SU-DHL-6 (cell line): ENCODE measurements around the gene MTG2.

Source experiments
- H2AFZ ChIP-seq: fragments of 200-600 bp; sonication (generic); 2 replicates; pipeline ENCODE4 v1.6.1; 2014; ENCODE audit warnings: low read depth, mild to moderate bottlenecking, moderate library complexity, mixed read lengths, antibody characterized with exemption, low read length; ENCODE audit not compliant: severe bottlenecking
- H3F3A ChIP-seq: fragments of 200-600 bp; shearing (Covaris generic); 2 replicates; pipeline ENCODE4 v1.6.0; 2016; ENCODE audit warnings: antibody characterized with exemption, mild to moderate bottlenecking; ENCODE audit not compliant: insufficient read depth
- H3K27ac ChIP-seq: fragments of 200-600 bp; sonication (generic); 2 replicates; pipeline ENCODE4 v1.5.1; 2016; ENCODE audit warnings: low read depth, mild to moderate bottlenecking, low read length, moderate library complexity, mixed read lengths
- H3K27me3 ChIP-seq: fragments of 200-600 bp; sonication (generic), shearing (Covaris generic); 2 replicates; pipeline ENCODE4 v1.6.0; 2014; ENCODE audit warnings: mild to moderate bottlenecking, low read length
- H3K36me3 ChIP-seq: fragments of 200-600 bp; sonication (generic); 2 replicates; pipeline ENCODE4 v1.6.1; 2014; ENCODE audit warnings: mild to moderate bottlenecking, low read length, mixed read lengths
- H3K4me2 ChIP-seq: fragments of 300-600, 200-600 bp; shearing (Covaris generic), sonication (generic); 2 replicates; pipeline ENCODE4 v1.6.0; 2014; ENCODE audit warnings: low read length, low read depth, mild to moderate bottlenecking; ENCODE audit not compliant: poor library complexity, severe bottlenecking
- H3K4me3 ChIP-seq: fragments of 200-600 bp; sonication (generic); 2 replicates; pipeline ENCODE4 v1.5.1; 2014; ENCODE audit warnings: antibody characterized with exemption, low read length, mild to moderate bottlenecking, mixed read lengths; ENCODE audit not compliant: insufficient read depth, poor library complexity, severe bottlenecking
- H3K79me2 ChIP-seq: fragments of 200-600 bp; sonication (generic); 2 replicates; pipeline ENCODE4 v1.6.1; 2014; ENCODE audit warnings: mild to moderate bottlenecking, low read length, moderate library complexity; ENCODE audit not compliant: insufficient read depth
- H3K9ac ChIP-seq: fragments of 200-600 bp; sonication (generic); 2 replicates; pipeline ENCODE4 v1.7.0; 2014; ENCODE audit warnings: mild to moderate bottlenecking, low read length
- H3K9me2 ChIP-seq: fragments of 200-600 bp; sonication (generic); replicated peaks from 2 replicates; pipeline ENCODE4 v1.6.1; 2014; ENCODE audit warnings: low read length; ENCODE audit not compliant: insufficient read depth
- H3K9me3 ChIP-seq: fragments of 200-600 bp; sonication (generic); 2 replicates; pipeline ENCODE4 v1.6.1; 2014; ENCODE audit warnings: low read length, mixed read lengths; ENCODE audit not compliant: insufficient read depth
- H4K20me1 ChIP-seq: fragments of 200-600 bp; sonication (generic); 2 replicates; pipeline ENCODE4 v1.6.1; 2014; ENCODE audit warnings: low read depth, mild to moderate bottlenecking, antibody characterized with exemption, low read length, moderate library complexity, mixed read lengths
- EZH2phosphoT487 ChIP-seq: fragments of 200-600 bp; sonication (generic), shearing (Covaris generic); conservative IDR thresholded peaks from 2 replicates; pipeline ENCODE4 v1.6.1; 2018; ENCODE audit warnings: mild to moderate bottlenecking, antibody characterized with exemption, low read length, moderate library complexity, mixed read lengths
- TF ChIP-seq, protein P1 (sequence below): fragments of 200-600 bp; sonication (generic); IDR thresholded peaks from one replicate; pipeline ENCODE4 v1.5.1; 2017; ENCODE audit warnings: antibody characterized with exemption, mild to moderate bottlenecking, low read length, moderate library complexity; ENCODE audit not compliant: insufficient read depth, poor library complexity, severe bottlenecking

Gene MTG2

DNA sequence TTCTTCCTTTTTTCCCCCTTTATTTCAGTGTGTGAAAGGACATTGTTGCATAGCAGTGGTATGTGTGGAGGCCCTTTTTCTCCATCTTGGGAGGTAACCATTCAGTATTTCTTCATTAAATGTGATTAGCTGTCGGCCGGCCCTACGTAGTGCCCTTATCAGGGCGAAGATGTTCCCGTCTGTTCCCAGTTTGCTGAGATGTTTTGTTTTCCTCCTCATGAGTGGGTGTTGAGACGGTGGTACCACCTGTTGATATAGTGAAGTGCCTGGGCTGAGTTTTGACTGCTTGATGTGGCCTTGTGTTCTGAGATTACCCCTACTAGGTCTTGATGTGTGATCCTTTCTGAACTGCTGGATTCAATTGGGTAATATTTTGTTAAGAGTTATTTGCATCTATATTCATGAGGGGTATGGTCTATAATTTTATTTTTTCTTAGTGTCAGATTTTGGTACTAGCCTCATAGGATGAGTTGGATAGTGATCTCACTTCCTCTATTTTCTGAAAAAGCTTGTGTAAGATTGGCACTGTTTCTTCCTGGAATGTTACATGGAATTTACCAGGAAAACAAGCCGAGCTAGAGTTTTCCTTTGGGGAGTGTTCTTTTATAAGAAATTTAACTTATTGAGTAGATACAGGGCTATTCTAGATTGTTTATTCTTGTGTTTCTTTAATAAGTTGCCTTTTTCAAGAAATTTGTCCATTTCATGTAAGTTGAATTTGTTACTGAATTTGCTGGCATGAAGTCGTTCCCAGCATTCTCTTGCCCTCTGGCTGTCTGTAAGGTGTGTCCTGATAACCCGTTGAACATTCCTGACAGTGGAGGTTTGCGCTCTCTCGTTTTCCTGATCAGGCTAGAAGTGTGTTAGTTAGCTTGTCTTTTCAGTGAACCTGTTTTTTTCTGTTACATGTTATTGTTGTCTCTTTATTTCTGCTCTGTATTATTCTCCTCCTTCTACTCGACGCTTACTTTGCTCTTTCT, 4.3 kb downstream of the MTG2 start:
- no peak for TF ChIP-seq EZH2phosphoT487
- TF ChIP-seq, protein P1, sequence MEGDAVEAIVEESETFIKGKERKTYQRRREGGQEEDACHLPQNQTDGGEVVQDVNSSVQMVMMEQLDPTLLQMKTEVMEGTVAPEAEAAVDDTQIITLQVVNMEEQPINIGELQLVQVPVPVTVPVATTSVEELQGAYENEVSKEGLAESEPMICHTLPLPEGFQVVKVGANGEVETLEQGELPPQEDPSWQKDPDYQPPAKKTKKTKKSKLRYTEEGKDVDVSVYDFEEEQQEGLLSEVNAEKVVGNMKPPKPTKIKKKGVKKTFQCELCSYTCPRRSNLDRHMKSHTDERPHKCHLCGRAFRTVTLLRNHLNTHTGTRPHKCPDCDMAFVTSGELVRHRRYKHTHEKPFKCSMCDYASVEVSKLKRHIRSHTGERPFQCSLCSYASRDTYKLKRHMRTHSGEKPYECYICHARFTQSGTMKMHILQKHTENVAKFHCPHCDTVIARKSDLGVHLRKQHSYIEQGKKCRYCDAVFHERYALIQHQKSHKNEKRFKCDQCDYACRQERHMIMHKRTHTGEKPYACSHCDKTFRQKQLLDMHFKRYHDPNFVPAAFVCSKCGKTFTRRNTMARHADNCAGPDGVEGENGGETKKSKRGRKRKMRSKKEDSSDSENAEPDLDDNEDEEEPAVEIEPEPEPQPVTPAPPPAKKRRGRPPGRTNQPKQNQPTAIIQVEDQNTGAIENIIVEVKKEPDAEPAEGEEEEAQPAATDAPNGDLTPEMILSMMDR: no peak
- Histone ChIP-seq H3K4me2 (no peak overlapping the region), H3F3A (peaks cover 3% of the 10 kb centered on the region; the same call in 1 of the 2 replicates), H3K4me3 (no peak overlapping the region), H3K36me3 (no peaks in the 10 kb centered on the region), H3K9me3 (no peaks in the 10 kb centered on the region), H3K79me2 (peaks cover 70% of the 10 kb centered on the region), H3K27me3 (no peaks in the 10 kb centered on the region), H3K9ac (no peak overlapping the region), H3K9me2 (no peaks in the 10 kb centered on the region), H3K27ac (no peak overlapping the region), H2AFZ (no peak overlapping the region), H4K20me1 (no peaks in the 10 kb centered on the region; the same call in 1 of the 2 replicates)

DNA sequence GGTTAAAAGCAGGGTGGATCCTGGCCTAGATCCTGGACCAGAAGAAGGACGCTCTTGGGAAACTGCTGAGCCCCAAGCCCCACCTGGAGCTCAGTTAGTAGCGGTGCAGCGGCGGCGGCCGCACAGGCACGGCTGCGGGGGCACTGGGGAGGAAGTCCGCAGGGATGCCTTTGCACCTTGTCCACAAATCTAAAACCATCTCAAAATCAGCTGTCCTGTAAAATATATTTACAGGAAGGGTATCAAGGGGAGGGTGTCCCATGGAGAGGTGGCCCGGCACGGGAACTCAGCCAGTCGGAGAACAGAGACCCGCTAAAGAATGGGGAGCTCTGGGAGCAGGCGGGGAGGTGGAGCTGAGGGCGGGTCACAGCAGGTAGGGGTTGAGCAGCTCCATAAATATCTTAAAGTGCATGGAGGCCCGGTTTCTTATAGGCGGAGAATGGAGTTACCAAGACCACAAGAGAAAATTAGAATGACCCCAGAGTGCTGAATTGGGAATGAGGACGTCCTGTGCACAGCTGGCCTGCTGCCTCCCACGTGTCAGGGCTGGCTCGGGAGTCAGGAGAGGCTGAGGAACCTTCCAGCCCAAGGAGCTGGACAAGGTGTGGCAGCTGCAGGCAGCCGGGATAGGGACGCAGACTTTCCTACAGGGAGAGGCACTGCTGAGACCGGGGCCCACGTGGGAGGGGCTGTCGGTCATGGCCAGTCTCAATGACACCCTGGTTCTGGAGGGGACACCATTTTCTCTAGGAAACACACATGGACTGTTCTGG, 8.0 kb downstream of the MTG2 start:
- H3K4me3 ChIP-seq: no peak overlapping the region
- no peak for TF ChIP-seq EZH2phosphoT487
- TF ChIP-seq, protein P1: no peak
- H3K27me3 ChIP-seq: no peaks in the 10 kb centered on the region
- H3F3A ChIP-seq: peaks cover 3% of the 10 kb centered on the region; the same call in 1 of the 2 replicates
- peaks cover 45% of the 10 kb centered on the region for H3K79me2 ChIP-seq
- H3K27ac ChIP-seq: no peak overlapping the region
- no peaks in the 10 kb centered on the region for H3K9me3 ChIP-seq
- no peak overlapping the region for H2AFZ ChIP-seq
- H3K9ac ChIP-seq: no peak overlapping the region
- H3K36me3 ChIP-seq: no peaks in the 10 kb centered on the region
- H3K4me2 ChIP-seq: no peak overlapping the region
- H4K20me1 ChIP-seq: no peaks in the 10 kb centered on the region; the same call in 1 of the 2 replicates
- no peaks in the 10 kb centered on the region for H3K9me2 ChIP-seq

DNA sequence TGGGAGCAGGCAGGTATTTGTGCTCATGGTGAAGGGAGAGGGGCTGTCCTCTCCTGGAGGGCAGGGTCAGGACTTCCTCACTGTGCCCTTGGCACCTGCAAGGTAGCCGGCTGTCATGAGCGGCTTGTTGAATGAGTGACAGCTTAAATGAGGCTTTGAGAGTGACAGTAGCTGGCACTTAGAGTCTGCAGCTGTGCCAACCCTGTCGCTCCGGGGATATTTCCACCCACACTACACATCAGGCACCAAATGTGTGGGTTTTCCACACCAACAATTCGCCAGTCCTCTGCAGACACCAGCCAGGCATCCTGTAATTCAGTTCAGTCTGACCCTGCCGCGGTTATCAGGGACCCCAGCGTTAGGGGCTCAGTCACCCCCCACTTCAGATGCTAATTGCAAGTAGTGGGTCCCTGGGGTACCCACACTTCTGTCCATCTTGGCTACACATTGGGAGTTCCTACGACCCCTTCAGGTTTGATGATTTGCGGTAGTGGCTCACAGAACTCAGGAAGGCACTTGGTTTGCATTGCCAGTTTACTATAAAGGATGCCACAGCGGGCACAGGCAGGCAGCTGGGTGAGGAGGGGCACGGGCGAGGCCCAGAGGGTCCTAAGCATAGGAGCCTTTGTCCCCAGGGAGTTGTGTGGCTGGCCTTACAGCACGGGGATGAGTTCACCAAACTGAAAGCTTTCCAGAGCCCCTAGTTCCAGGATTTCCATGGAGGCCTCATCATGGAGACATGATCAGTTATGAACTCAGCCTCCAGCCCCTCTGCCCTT, 9.1 kb downstream of the MTG2 start:
- no peaks in the 10 kb centered on the region for H3K9me3 ChIP-seq
- no peak overlapping the region for H3K9ac ChIP-seq
- H4K20me1 ChIP-seq: no peaks in the 10 kb centered on the region; the same call in 1 of the 2 replicates
- TF ChIP-seq EZH2phosphoT487: no peak
- TF ChIP-seq, protein P1: no peak
- H3K27me3 ChIP-seq: no peaks in the 10 kb centered on the region
- H3K4me2 ChIP-seq: no peak overlapping the region
- no peaks in the 10 kb centered on the region for H3K9me2 ChIP-seq
- H2AFZ ChIP-seq: no peak overlapping the region
- no peak overlapping the region for H3K4me3 ChIP-seq
- H3K79me2 ChIP-seq: peaks cover 37% of the 10 kb centered on the region
- no peaks in the 10 kb centered on the region; the same call in 1 of the 2 replicates for H3F3A ChIP-seq
- H3K27ac ChIP-seq: no peak overlapping the region
- no peaks in the 10 kb centered on the region for H3K36me3 ChIP-seq
